ENCODE measurements around the gene PDSS2.
"Not testable (repeated sequence)": the region's sequence is repeated elsewhere in the genome, so short reads cannot be mapped to it uniquely, and the experiment has no call there.

The PDSS2 gene

GRCh38 chr6:107329063-107329860 is 130.1 kb downstream of the PDSS2 start:
- DNase-seq (ENCODE audit: low read depth in 1 of 2, low spot score in 1 of 2): no peak

- DNase-seq (ENCODE audit: low read depth in 1 of 2, low spot score in 1 of 2): no peak
These were observed 131.3 kb downstream of the PDSS2 start for GRCh38 chr6:107328081-107328480.

GRCh38 chr6:107323133-107323785 is 136.1 kb downstream of the PDSS2 start:
- DNase-seq (ENCODE audit: low read depth in 1 of 2, low spot score in 1 of 2): no peak

GRCh38 chr6:107321793-107322192 is 137.6 kb downstream of the PDSS2 start:
- DNase-seq (ENCODE audit: low read depth in 1 of 2, low spot score in 1 of 2): no peak

GRCh38 chr6:107319906-107320530 is 139.3 kb downstream of the PDSS2 start:
- no peak for DNase-seq (ENCODE audit: low read depth in 1 of 2, low spot score in 1 of 2)

- no peak for DNase-seq (ENCODE audit: low read depth in 1 of 2, low spot score in 1 of 2)
These were observed 141.1 kb downstream of the PDSS2 start for GRCh38 chr6:107318100-107318736.

GRCh38 chr6:107315114-107315513 is 144.2 kb downstream of the PDSS2 start:
- DNase-seq (ENCODE audit: low read depth in 1 of 2, low spot score in 1 of 2): no peak

GRCh38 chr6:107314531-107314939 is 144.8 kb downstream of the PDSS2 start:
- no peak for DNase-seq (ENCODE audit: low read depth in 1 of 2, low spot score in 1 of 2)

- no peak for DNase-seq (ENCODE audit: low read depth in 1 of 2, low spot score in 1 of 2)
These were observed 145.6 kb downstream of the PDSS2 start for GRCh38 chr6:107313776-107314175.

GRCh38 chr6:107310362-107310761 is 149.0 kb downstream of the PDSS2 start:
- no peak for DNase-seq (ENCODE audit: low read depth in 1 of 2, low spot score in 1 of 2)

GRCh38 chr6:107308677-107309076 is 150.7 kb downstream of the PDSS2 start:
- DNase-seq (ENCODE audit: low read depth in 1 of 2, low spot score in 1 of 2): no peak

GRCh38 chr6:107305994-107306393 is 153.4 kb downstream of the PDSS2 start:
- DNase-seq (ENCODE audit: low read depth in 1 of 2, low spot score in 1 of 2): not testable (repeated sequence)

GRCh38 chr6:107305391-107305790 is 154.0 kb downstream of the PDSS2 start:
- DNase-seq (ENCODE audit: low read depth in 1 of 2, low spot score in 1 of 2): no peak

- DNase-seq (ENCODE audit: low read depth in 1 of 2, low spot score in 1 of 2): no peak
These were observed 154.8 kb downstream of the PDSS2 start for GRCh38 chr6:107304421-107305025.

- no peak for DNase-seq (ENCODE audit: low read depth in 1 of 2, low spot score in 1 of 2)
These were observed 166.0 kb downstream of the PDSS2 start for GRCh38 chr6:107293350-107293749.

- no peak for DNase-seq (ENCODE audit: low read depth in 1 of 2, low spot score in 1 of 2)
These were observed 166.6 kb downstream of the PDSS2 start for GRCh38 chr6:107292715-107293271.

GRCh38 chr6:107290491-107290890 is 168.9 kb downstream of the PDSS2 start:
- DNase-seq (ENCODE audit: low read depth in 1 of 2, low spot score in 1 of 2): no peak

GRCh38 chr6:107289258-107289657 is 170.1 kb downstream of the PDSS2 start:
- DNase-seq (ENCODE audit: low read depth in 1 of 2, low spot score in 1 of 2): not testable (repeated sequence)

GRCh38 chr6:107285683-107286082 is 173.7 kb downstream of the PDSS2 start:
- not testable (repeated sequence) for DNase-seq (ENCODE audit: low read depth in 1 of 2, low spot score in 1 of 2)

- no peak for DNase-seq (ENCODE audit: low read depth in 1 of 2, low spot score in 1 of 2)
These were observed 174.6 kb downstream of the PDSS2 start for GRCh38 chr6:107284805-107285204.

GRCh38 chr6:107280791-107281190 is 178.6 kb downstream of the PDSS2 start:
- no peak for DNase-seq (ENCODE audit: low read depth in 1 of 2, low spot score in 1 of 2)

Measured in activated CD4-positive, alpha-beta T cell treated with anti-CD3 and anti-CD28 coated beads, Interleukin-2, amount 50 U/mL, for 24 hours (primary cell).